ENCODE data around the gene LRP1.

Gene LRP1

GRCh38 chr12:57176846-57177245 is 48.6 kb downstream of the LRP1 start:
- in situ Hi-C loops (cut with MboI; ENCODE audit: low sequenced_read_pairs, unreplicated experiment) = loop anchor here (5.0 kb wide), 1 partner anchor 55 kb away; no protein-coding TSS in a partner anchor
- TF ChIP-seq CTCF (IDR thresholded peaks at IDR 0.05; ENCODE audit: borderline replicate concordance, control extremely low read depth, extremely low read depth, insufficient read depth, missing control alignments) = no peak
- no peak for DNase-seq (ENCODE audit: low spot score)

GRCh38 chr12:57177354-57177753 is 49.1 kb downstream of the LRP1 start:
- DNase-seq (ENCODE audit: low spot score) = no peak
- in situ Hi-C loops (cut with MboI; ENCODE audit: low sequenced_read_pairs, unreplicated experiment) = loop anchor here (5.0 kb wide), 1 partner anchor 55 kb away; no protein-coding TSS in a partner anchor
- TF ChIP-seq CTCF (IDR thresholded peaks at IDR 0.05; ENCODE audit: borderline replicate concordance, control extremely low read depth, extremely low read depth, insufficient read depth, missing control alignments) = no peak

GRCh38 chr12:57178213-57178612 is 49.9 kb downstream of the LRP1 start:
- in situ Hi-C loops (cut with MboI; ENCODE audit: low sequenced_read_pairs, unreplicated experiment) = loop anchor here (5.0 kb wide), 1 partner anchor 56 kb away; no protein-coding TSS in a partner anchor
- TF ChIP-seq CTCF (IDR thresholded peaks at IDR 0.05; ENCODE audit: borderline replicate concordance, control extremely low read depth, extremely low read depth, insufficient read depth, missing control alignments) = no peak
- no peak for DNase-seq (ENCODE audit: low spot score)

GRCh38 chr12:57179331-57180086 is 51.2 kb downstream of the LRP1 start:
- in situ Hi-C loops (cut with MboI; ENCODE audit: low sequenced_read_pairs, unreplicated experiment) = loop anchor here (5.0 kb wide), 1 partner anchor 57 kb away; no protein-coding TSS in a partner anchor

GRCh38 chr12:57180321-57180989 is 52.2 kb downstream of the LRP1 start:
- DNase-seq (ENCODE audit: low spot score) = no peak
- no peak for TF ChIP-seq CTCF (IDR thresholded peaks at IDR 0.05; ENCODE audit: borderline replicate concordance, control extremely low read depth, extremely low read depth, insufficient read depth, missing control alignments)
- in situ Hi-C loops (cut with MboI; ENCODE audit: low sequenced_read_pairs, unreplicated experiment) = no loop called here

More at GRCh38 chr12:57179331-57180086, 51.2 kb downstream of the LRP1 start:
- DNase-seq (ENCODE audit: low spot score) = no peak
- TF ChIP-seq CTCF (IDR thresholded peaks at IDR 0.05; ENCODE audit: borderline replicate concordance, control extremely low read depth, extremely low read depth, insufficient read depth, missing control alignments) = no peak

GRCh38 chr12:57181072-57181471 is 52.8 kb downstream of the LRP1 start:
- in situ Hi-C loops (cut with MboI; ENCODE audit: low sequenced_read_pairs, unreplicated experiment) = no loop called here
- TF ChIP-seq CTCF (IDR thresholded peaks at IDR 0.05; ENCODE audit: borderline replicate concordance, control extremely low read depth, extremely low read depth, insufficient read depth, missing control alignments) = no peak
- DNase-seq (ENCODE audit: low spot score) = no peak

All from GM13976 (cell line).